ENCODE results near the gene CCDC69. TPM values are rescaled to one million over a fixed set of nuclear protein-coding genes. Genes with fewer than 3 reads are reported as not detected.

The CCDC69 gene
- total RNA-seq, 2 donors from 2014 or later = 59.6 to 98.5 TPM

DNA sequence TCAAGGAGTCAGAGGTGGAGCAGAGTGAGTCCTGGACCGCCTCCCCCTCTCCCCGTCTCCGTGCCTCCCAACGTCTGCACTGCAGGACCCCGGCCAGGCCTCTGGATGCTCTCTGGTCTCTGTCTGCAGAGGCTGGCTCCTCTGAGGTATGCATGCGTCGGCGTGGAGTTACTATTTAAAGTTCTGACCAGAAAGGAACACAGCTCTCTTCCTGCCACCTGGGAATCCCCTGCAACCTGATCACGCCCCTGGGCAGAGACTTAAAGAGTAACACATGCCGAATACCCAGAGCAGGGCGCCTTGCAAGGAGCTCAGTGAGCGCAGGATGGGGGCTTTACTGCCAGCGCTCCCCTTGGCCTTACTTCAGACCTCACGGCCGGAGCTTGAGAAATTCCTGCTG is 82.4 kb downstream of the CCDC69 start:
- Mint-ChIP-seq H3K4me3 (peak overlapping the region; percentile 67), H3K9me3 (no peaks in the 10 kb centered on the region), H3K27me3 (no peaks in the 10 kb centered on the region), H3K27ac (peak overlapping the region; percentile 82 to 92), H3K4me1 (ENCODE audit: low read depth in 2 of 2) (peaks cover 77 to 80% of the 10 kb centered on the region in 2 donors), H3K36me3 (peaks cover 21% of the 10 kb centered on the region)
- ATAC-seq = peak; percentile 75 to 80
- peak; percentile 67 for DNase-seq (ENCODE audit: low spot score)

DNA sequence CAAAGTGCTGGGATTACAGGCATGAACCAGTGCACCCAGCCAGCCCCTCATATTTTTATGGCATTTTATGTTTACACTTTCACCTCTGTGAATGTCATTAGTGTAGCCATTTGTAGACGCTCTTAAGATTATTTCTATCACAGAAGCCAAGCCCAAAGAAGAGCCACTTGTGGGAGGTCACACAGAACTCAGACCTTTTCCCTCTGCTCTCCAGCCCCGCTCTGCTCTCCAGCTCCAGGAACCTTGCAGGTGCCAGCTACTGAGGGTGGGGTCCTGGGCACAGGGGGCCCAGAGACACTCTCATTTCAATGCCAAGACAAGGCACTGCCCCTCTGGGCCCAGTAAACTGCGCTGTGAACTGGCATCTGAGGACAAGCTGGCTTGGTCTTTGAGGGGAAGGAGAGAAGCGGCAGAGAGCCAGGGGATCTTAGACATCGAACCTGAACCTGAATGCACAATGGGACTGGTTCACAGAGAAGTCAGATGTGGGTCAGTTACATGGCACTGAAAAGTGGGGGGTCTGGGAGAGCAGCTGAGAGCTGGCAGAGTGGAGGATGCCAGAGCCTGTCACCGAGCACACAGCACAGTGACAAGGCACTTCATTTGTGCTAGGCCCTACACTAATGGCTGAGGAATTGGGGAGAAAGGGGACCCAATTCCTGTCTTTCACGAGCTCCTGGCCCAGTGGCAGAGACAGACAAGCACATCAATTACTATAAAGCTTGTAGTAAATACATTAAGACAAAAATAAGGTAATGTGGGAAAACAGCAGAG is 83.0 kb downstream of the CCDC69 start:
- peaks cover 71 to 75% of the 10 kb centered on the region in 2 donors for H3K4me1 Mint-ChIP-seq (ENCODE audit: low read depth in 2 of 2)
- H3K36me3 Mint-ChIP-seq = peaks cover 27% of the 10 kb centered on the region
- no peaks in the 10 kb centered on the region for H3K27me3 Mint-ChIP-seq

DNA sequence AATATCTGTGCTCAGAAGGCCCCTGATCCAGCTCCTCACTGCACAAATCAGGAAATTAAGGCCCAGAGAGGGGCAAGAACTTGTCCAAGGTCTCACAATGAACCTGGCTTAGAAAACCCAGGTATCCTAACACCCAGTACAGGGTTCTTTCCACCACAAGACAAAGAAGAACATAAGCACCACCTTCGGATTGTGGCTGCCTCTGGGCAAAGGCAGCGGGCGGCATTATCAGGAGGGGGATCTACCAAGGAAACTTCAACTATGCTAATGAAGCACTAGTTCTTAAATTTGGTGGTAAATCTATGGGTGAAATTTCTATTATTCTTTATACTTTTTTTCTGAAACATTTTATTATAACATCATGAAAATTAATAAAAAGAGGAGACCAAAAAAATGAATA is 84.2 kb downstream of the CCDC69 start:
- no peak for ATAC-seq
- DNase-seq (ENCODE audit: low spot score) = no peak
- Mint-ChIP-seq H3K27me3 (no peaks in the 10 kb centered on the region), H3K27ac (peak overlapping the region; percentile 82 to 84), H3K4me1 (ENCODE audit: low read depth in 2 of 2) (peaks cover 63 to 66% of the 10 kb centered on the region in 2 donors), H3K9me3 (no peaks in the 10 kb centered on the region), H3K4me3 (peak overlapping the region; percentile 38), H3K36me3 (peaks cover 31% of the 10 kb centered on the region)

More for the DNA sequence above, 83.0 kb downstream of the CCDC69 start:
- Mint-ChIP-seq H3K9me3 (no peaks in the 10 kb centered on the region), H3K4me3 (peak overlapping the region; percentile 67), H3K27ac (peak overlapping the region; percentile 82 to 92)
- ATAC-seq (no peak), DNase-seq (ENCODE audit: low spot score) (no peak)

DNA sequence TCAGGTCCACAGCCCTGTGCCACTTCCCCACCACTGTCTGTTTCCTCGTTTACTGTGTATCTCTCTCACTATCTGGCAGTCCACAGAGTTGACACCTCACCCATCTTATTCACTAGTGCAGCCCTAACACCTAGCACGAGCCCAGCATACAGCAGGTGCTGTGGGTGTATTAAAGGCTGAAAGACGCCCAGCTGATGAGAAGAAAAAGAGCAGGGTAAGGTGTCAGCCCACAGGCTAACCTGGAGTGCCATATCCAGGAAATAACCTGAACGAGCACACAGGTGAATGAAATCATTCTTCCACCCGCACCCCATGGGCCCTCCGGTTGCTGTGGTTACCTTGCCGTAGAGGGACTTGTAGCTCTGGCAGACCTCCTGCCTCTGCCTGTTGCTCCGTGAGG is 84.9 kb downstream of the CCDC69 start:
- Mint-ChIP-seq H3K36me3 (peaks cover 32% of the 10 kb centered on the region), H3K4me3 (peak overlapping the region; percentile 38), H3K4me1 (ENCODE audit: low read depth in 2 of 2) (peaks cover 58 to 59% of the 10 kb centered on the region in 2 donors), H3K27ac (peak overlapping the region; percentile 82 to 84), H3K9me3 (no peaks in the 10 kb centered on the region), H3K27me3 (no peaks in the 10 kb centered on the region)
- ATAC-seq (peak; percentile 37 to 52), DNase-seq (ENCODE audit: low spot score) (no peak)

DNA sequence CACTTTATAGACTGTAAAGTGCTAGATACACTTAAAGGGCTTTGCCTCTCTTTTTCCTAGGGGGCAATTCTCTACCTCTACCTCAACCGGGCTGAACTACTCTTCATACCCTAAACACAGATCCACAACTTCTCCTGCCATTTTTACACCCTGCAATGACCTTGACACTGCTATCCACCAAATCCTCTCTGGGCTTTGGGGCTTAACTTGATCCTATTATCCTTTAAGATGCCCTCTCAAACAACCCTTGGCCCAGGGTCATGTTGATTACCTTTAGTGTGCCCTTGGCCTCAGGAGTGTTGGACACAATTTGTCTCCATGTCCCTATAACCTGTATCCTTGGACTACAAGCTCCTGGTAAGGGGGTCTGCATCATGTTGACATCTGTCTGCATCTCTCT is 85.8 kb downstream of the CCDC69 start:
- DNase-seq (ENCODE audit: low spot score) (no peak), ATAC-seq (no peak)
- H3K27ac Mint-ChIP-seq = peak overlapping the region; percentile 82 to 84
- peaks cover 50 to 54% of the 10 kb centered on the region in 2 donors for H3K4me1 Mint-ChIP-seq (ENCODE audit: low read depth in 2 of 2)
- H3K36me3 Mint-ChIP-seq = peaks cover 38% of the 10 kb centered on the region
- H3K9me3 Mint-ChIP-seq = no peaks in the 10 kb centered on the region
- no peaks in the 10 kb centered on the region for H3K27me3 Mint-ChIP-seq
- H3K4me3 Mint-ChIP-seq = no peak overlapping the region

DNA sequence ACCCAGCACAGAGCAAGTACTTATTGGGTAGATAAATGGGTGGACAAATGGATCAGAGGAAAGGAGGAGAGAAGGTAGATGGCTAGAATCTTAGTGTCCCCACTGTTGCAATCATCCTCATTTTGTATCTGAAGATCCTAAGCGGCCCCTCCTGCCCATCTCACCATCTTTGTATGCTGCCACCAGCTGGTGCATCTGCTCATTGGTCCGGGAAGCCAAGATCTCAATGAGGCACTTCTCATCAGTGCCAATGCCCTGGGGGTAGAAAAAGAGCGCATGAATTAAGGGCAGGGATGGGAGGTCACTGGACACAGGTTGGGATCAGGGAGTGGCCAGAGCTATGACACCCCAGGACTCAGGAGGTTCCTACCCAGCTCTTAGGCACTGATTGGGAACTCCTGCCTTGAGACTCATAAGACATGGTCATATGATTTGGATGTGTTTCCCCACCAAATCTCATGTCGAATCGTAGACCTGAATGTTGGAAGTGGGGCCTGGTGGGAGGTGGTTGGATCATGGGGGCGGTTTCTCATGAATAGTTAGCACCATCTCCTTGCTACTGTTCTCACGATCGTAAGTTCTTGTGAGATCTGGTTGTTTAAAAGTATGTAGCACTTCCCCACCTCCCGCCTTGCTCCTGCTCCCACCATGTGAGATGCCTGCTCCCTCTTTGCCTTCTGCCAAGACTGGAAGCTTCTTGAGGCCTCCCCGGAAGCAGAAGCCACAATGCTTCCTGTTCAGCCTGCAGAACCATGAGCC is 86.6 kb downstream of the CCDC69 start:
- no peak overlapping the region for H3K4me3 Mint-ChIP-seq
- no peaks in the 10 kb centered on the region for H3K27me3 Mint-ChIP-seq
- H3K27ac Mint-ChIP-seq = peak overlapping the region; percentile 82 to 84
- H3K36me3 Mint-ChIP-seq = peaks cover 38% of the 10 kb centered on the region
- peaks cover 45 to 46% of the 10 kb centered on the region in 2 donors for H3K4me1 Mint-ChIP-seq (ENCODE audit: low read depth in 2 of 2)
- no peak for DNase-seq (ENCODE audit: low spot score)
- H3K9me3 Mint-ChIP-seq = no peaks in the 10 kb centered on the region
- no peak for ATAC-seq

DNA sequence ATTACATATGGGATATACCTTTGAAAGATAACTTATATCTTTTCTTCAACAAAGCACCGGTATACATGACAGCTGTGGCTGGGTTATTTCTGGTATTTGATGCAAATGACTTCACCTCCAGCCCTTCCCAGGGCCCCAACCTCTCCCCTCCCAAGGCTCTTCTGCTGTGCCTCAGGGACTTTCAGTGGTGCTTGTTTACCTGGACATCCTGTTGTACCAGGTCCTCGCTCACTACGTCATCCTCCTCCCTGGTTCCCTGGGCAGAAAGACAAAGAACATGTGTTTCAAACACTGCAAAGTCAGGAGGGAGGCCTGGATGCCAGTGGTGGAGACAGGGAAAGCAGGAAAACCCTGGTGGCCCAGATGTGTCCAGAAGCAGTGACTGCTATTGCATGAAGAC is 89.7 kb downstream of the CCDC69 start:
- DNase-seq (ENCODE audit: low spot score) (no peak), ATAC-seq (no peak)
- H3K4me3 Mint-ChIP-seq = no peak overlapping the region
- H3K27me3 Mint-ChIP-seq = no peaks in the 10 kb centered on the region
- peak overlapping the region in 1 of 2 donors; percentile 12 for H3K27ac Mint-ChIP-seq
- H3K9me3 Mint-ChIP-seq = no peaks in the 10 kb centered on the region
- peaks cover 49% of the 10 kb centered on the region for H3K36me3 Mint-ChIP-seq
- peaks cover 28 to 36% of the 10 kb centered on the region in 2 donors for H3K4me1 Mint-ChIP-seq (ENCODE audit: low read depth in 2 of 2)

DNA sequence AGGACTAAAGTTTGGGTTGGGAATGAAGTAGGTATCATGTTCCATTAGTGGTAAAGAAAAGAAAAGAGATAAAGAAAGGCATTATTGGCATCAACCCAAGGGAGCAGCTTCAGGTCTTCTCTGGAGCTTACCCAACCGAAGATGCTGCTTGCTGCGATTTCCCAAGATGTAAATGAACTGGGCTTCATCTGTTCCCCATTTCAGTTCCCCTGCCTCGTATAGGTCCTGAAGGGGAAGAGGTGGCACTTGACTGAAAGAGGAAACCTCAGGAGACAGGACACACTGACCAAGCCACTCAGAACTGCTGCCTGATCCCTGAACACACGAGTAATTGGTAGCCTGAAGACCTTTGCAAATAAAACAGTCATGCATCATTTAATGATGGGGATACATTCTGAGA is 90.9 kb downstream of the CCDC69 start:
- H3K4me1 Mint-ChIP-seq (ENCODE audit: low read depth in 2 of 2) = peaks cover 20 to 25% of the 10 kb centered on the region in 2 donors
- no peak overlapping the region for H3K27ac Mint-ChIP-seq
- no peak for DNase-seq (ENCODE audit: low spot score)
- H3K36me3 Mint-ChIP-seq = peaks cover 40% of the 10 kb centered on the region
- no peak for ATAC-seq
- no peaks in the 10 kb centered on the region for H3K27me3 Mint-ChIP-seq
- no peaks in the 10 kb centered on the region for H3K9me3 Mint-ChIP-seq
- no peak overlapping the region for H3K4me3 Mint-ChIP-seq

Other genes with a start within 250 kb of the CCDC69 start
- gene GPX3, start 203.5 kb downstream of the CCDC69 start, total RNA-seq = not detected
- 100 to 1,000 TPM; 154 to 260 TPM for gene TNIP1, start 143.1 kb downstream of the CCDC69 start, total RNA-seq
- 100 to 1,000 TPM; 271 to 398 TPM for gene ANXA6, start 66.3 kb downstream of the CCDC69 start, total RNA-seq
- gene GM2A, start 29.1 kb upstream of the CCDC69 start, total RNA-seq = 10 to 100 TPM; 15.4 to 15.9 TPM
- not detected for gene SLC36A3, start 79.7 kb upstream of the CCDC69 start, total RNA-seq
- not detected for gene SLC36A2, start 123.5 kb upstream of the CCDC69 start, total RNA-seq
- gene SLC36A1, start 223.5 kb upstream of the CCDC69 start, total RNA-seq = 10 to 100 TPM in 1 of 2 donors, 1 to 10 TPM in 1; 6.3 to 15.4 TPM